Esophagus squamous epithelium (tissue), 4 donors: ENCODE measurements around the gene SLCO1B3.

Experiments
- CTCF ChIP-seq, 6 experiments: fragments of 450-650 bp in 4 of 6; fragments of 200-600 bp in 2 of 6; sonication (generic) in 2 of 6; IDR thresholded peaks; one replicate each; pipeline ENCODE4 v1.5.1; 2016 to 2019; ENCODE audit warnings: antibody characterized with exemption in 6 of 6, mild to moderate bottlenecking in 4 of 6, moderate library complexity in 4 of 6
- POLR2A ChIP-seq, 4 donors: fragments of 450-650 bp; IDR thresholded peaks; one replicate each; pipeline ENCODE4 v1.6.1; 2017; ENCODE audit warnings: antibody characterized with exemption in 4 of 4, mild to moderate bottlenecking in 4 of 4, moderate library complexity in 3 of 4

- TF ChIP-seq CTCF (IDR thresholded peaks at IDR 0.05) (no peak), POLR2A (IDR thresholded peaks at IDR 0.05) (no peak)
These were observed 4.6 kb upstream of the SLCO1B3 start for GRCh38 chr12:20805921-20806320.
